SK-N-SH treated with all-trans-retinoic acid at 6 μM for 48 hours (cell line): ENCODE results near the gene OR8B8.

Experiments used
- ATAC-seq: fragments of 200-7000 bp; cut with Tn5 transposase; 3 replicates; pipeline ENCODE4 v1.9.1; 2020; ENCODE audit warnings: mild to moderate bottlenecking, moderate library complexity
- ARNTL ChIP-seq: fragments of 450-650 bp; formaldehyde crosslinking; IDR thresholded peaks from 2 replicates; pipeline ENCODE4 v1.5.0; 2020; ENCODE audit warnings: low read depth, mild to moderate bottlenecking, moderate library complexity, borderline replicate concordance
- BACH2 ChIP-seq: fragments of 250-450 bp; sonication (Bioruptor Pico); IDR thresholded peaks from 2 replicates; pipeline ENCODE4 v1.9.0; 2021; ENCODE audit warnings: mild to moderate bottlenecking, borderline replicate concordance
- CSDC2 ChIP-seq: fragments of 250-450 bp; sonication (Bioruptor Pico); IDR thresholded peaks from 2 replicates; pipeline ENCODE4 v1.5.0; 2020; ENCODE audit warnings: mild to moderate bottlenecking, moderate library complexity
- ESRRG ChIP-seq: fragments of 250-450 bp; sonication (Bioruptor Pico); IDR thresholded peaks from 2 replicates; pipeline ENCODE4 v1.6.1; 2021; ENCODE audit warnings: mild to moderate bottlenecking
- GLIS3 ChIP-seq: fragments of 250-450 bp; sonication (Bioruptor Pico); IDR thresholded peaks from 2 replicates; pipeline ENCODE4 v1.5.0; 2020; ENCODE audit warnings: mild to moderate bottlenecking, moderate library complexity
- ISL1 ChIP-seq: fragments of 250-450 bp; sonication (Bioruptor Pico); IDR thresholded peaks from 2 replicates; pipeline ENCODE4 v2.1.2; 2022; ENCODE audit warnings: mild to moderate bottlenecking, moderate library complexity
- OSR1 ChIP-seq: fragments of 250-450 bp; sonication (Bioruptor Pico); IDR thresholded peaks from 2 replicates; pipeline ENCODE4 v1.8.0; 2022; ENCODE audit warnings: moderate library complexity, mild to moderate bottlenecking, inconsistent platforms
- PPARA ChIP-seq: fragments of 250-450 bp; sonication (Bioruptor Pico); IDR thresholded peaks from 2 replicates; pipeline ENCODE4 v1.5.0; 2020; ENCODE audit warnings: mild to moderate bottlenecking, borderline replicate concordance
- RARB ChIP-seq: fragments of 250-450 bp; sonication (Bioruptor Pico); IDR thresholded peaks from 2 replicates; pipeline ENCODE4 v1.8.0; 2021; ENCODE audit warnings: mild to moderate bottlenecking, moderate library complexity
- SNAI2 ChIP-seq: fragments of 250-450 bp; sonication (Bioruptor Pico); IDR thresholded peaks from 2 replicates; pipeline ENCODE4 v1.5.0; 2020; ENCODE audit warnings: mild to moderate bottlenecking, moderate library complexity
- TCF4 ChIP-seq: fragments of 250-450 bp; sonication (Bioruptor Pico); IDR thresholded peaks from 2 replicates; pipeline ENCODE4 v1.8.0; 2021; ENCODE audit warnings: mild to moderate bottlenecking, moderate library complexity, borderline replicate concordance
- TOX ChIP-seq: fragments of 250-450 bp; sonication (Bioruptor Pico); IDR thresholded peaks from 2 replicates; pipeline ENCODE4 v1.8.0; 2021; ENCODE audit warnings: mild to moderate bottlenecking, moderate library complexity, borderline replicate concordance
- ZC3H10 ChIP-seq: fragments of 250-450 bp; sonication (Bioruptor Pico); IDR thresholded peaks from 2 replicates; pipeline ENCODE4 v1.5.1; 2021; ENCODE audit warnings: mild to moderate bottlenecking, moderate library complexity
- ZFP3 ChIP-seq: fragments of 250-450 bp; sonication (Bioruptor Pico); IDR thresholded peaks from 2 replicates; pipeline ENCODE4 v1.5.0; 2020; ENCODE audit warnings: mild to moderate bottlenecking, moderate library complexity
- ZFP30 ChIP-seq: fragments of 450-650 bp; formaldehyde crosslinking; IDR thresholded peaks from 2 replicates; pipeline ENCODE4 v1.5.0; 2022; ENCODE audit warnings: mild to moderate bottlenecking, moderate library complexity
- ZNF565 ChIP-seq: fragments of 450-650 bp; formaldehyde crosslinking; conservative IDR thresholded peaks from 2 replicates; pipeline ENCODE4 v1.5.0; 2020; ENCODE audit warnings: low read depth, mild to moderate bottlenecking, moderate library complexity
- ZNF70 ChIP-seq: fragments of 450-650 bp; formaldehyde crosslinking; IDR thresholded peaks from 2 replicates; pipeline ENCODE4 v1.5.0; 2020; ENCODE audit warnings: mild to moderate bottlenecking, moderate library complexity
- ZNF8 ChIP-seq: fragments of 450-650 bp; formaldehyde crosslinking; IDR thresholded peaks from 2 replicates; pipeline ENCODE4 v1.5.0; 2020; ENCODE audit warnings: mild to moderate bottlenecking, moderate library complexity
- TF ChIP-seq, protein P1 (sequence below): fragments of 250-450 bp; sonication (Bioruptor Pico); IDR thresholded peaks from 2 replicates; pipeline ENCODE4 v1.8.0; 2021; ENCODE audit warnings: low read depth, mild to moderate bottlenecking, moderate library complexity, borderline replicate concordance
- TF ChIP-seq, protein P2 (sequence below): fragments of 250-450 bp; sonication (Bioruptor Pico); IDR thresholded peaks from 2 replicates; pipeline ENCODE4 v1.5.0; 2020; ENCODE audit warnings: mild to moderate bottlenecking, moderate library complexity
- TF ChIP-seq, protein P3 (sequence below): fragments of 250-450 bp; sonication (Bioruptor Pico); IDR thresholded peaks from 2 replicates; pipeline ENCODE4 v1.5.1; 2020; ENCODE audit warnings: low read depth, mild to moderate bottlenecking, moderate library complexity
- TF ChIP-seq, protein P4 (sequence below): fragments of 250-450 bp; sonication (Bioruptor Pico); IDR thresholded peaks from 2 replicates; pipeline ENCODE4 v1.8.0; 2020; ENCODE audit warnings: mild to moderate bottlenecking, moderate library complexity, borderline replicate concordance
- TF ChIP-seq, protein P5 (sequence below): fragments of 250-450 bp; sonication (Bioruptor Pico); IDR thresholded peaks from 2 replicates; pipeline ENCODE4 v1.5.1; 2021; ENCODE audit warnings: mild to moderate bottlenecking, moderate library complexity

The OR8B8 gene

DNA sequence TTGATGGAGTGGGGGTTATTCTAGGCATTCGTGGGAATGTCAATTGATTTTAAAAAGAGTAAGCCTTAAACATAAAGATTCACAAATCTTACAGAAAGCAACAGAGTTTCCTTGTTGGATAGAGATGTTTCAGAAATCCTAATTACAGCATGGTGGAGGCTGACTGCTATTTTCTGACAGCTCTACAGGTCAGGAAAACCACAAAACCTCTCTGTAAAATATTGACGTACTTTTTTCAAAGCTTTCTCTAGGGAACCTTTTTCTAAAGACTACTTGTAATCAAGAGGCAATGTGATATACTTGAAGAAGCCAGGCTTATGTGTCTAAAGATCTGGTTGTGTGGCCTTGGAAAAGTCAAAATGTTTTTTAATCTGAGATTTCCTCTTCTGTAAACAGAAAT, 9.1 kb upstream of the OR8B8 start:
- ATAC-seq, result no peak
- no peak for TF ChIP-seq ZNF8 (CRISPR knock-in tag)
- no peak for TF ChIP-seq RARB
- TF ChIP-seq ZFP30 (CRISPR knock-in tag), result no peak
- TF ChIP-seq, protein P1, sequence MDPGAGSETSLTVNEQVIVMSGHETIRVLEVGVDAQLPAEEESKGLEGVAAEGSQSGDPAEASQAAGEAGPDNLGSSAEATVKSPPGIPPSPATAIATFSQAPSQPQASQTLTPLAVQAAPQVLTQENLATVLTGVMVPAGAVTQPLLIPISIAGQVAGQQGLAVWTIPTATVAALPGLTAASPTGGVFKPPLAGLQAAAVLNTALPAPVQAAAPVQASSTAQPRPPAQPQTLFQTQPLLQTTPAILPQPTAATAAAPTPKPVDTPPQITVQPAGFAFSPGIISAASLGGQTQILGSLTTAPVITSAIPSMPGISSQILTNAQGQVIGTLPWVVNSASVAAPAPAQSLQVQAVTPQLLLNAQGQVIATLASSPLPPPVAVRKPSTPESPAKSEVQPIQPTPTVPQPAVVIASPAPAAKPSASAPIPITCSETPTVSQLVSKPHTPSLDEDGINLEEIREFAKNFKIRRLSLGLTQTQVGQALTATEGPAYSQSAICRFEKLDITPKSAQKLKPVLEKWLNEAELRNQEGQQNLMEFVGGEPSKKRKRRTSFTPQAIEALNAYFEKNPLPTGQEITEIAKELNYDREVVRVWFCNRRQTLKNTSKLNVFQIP (CRISPR knock-in tag), result no peak
- TF ChIP-seq, protein P2, sequence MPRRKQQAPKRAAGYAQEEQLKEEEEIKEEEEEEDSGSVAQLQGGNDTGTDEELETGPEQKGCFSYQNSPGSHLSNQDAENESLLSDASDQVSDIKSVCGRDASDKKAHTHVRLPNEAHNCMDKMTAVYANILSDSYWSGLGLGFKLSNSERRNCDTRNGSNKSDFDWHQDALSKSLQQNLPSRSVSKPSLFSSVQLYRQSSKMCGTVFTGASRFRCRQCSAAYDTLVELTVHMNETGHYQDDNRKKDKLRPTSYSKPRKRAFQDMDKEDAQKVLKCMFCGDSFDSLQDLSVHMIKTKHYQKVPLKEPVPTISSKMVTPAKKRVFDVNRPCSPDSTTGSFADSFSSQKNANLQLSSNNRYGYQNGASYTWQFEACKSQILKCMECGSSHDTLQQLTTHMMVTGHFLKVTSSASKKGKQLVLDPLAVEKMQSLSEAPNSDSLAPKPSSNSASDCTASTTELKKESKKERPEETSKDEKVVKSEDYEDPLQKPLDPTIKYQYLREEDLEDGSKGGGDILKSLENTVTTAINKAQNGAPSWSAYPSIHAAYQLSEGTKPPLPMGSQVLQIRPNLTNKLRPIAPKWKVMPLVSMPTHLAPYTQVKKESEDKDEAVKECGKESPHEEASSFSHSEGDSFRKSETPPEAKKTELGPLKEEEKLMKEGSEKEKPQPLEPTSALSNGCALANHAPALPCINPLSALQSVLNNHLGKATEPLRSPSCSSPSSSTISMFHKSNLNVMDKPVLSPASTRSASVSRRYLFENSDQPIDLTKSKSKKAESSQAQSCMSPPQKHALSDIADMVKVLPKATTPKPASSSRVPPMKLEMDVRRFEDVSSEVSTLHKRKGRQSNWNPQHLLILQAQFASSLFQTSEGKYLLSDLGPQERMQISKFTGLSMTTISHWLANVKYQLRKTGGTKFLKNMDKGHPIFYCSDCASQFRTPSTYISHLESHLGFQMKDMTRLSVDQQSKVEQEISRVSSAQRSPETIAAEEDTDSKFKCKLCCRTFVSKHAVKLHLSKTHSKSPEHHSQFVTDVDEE (CRISPR knock-in tag), result no peak
- no peak for TF ChIP-seq ZFP3 (CRISPR knock-in tag)
- TF ChIP-seq ZC3H10 (CRISPR knock-in tag), result no peak
- TF ChIP-seq SNAI2 (CRISPR knock-in tag), result no peak
- no peak for TF ChIP-seq OSR1 (CRISPR knock-in tag)
- no peak for TF ChIP-seq TOX (CRISPR knock-in tag)
- no peak for TF ChIP-seq PPARA (CRISPR knock-in tag)
- no peak for TF ChIP-seq BACH2 (CRISPR knock-in tag)
- TF ChIP-seq ZNF70 (CRISPR knock-in tag), result no peak
- no peak for TF ChIP-seq ZNF565
- TF ChIP-seq, protein P3, sequence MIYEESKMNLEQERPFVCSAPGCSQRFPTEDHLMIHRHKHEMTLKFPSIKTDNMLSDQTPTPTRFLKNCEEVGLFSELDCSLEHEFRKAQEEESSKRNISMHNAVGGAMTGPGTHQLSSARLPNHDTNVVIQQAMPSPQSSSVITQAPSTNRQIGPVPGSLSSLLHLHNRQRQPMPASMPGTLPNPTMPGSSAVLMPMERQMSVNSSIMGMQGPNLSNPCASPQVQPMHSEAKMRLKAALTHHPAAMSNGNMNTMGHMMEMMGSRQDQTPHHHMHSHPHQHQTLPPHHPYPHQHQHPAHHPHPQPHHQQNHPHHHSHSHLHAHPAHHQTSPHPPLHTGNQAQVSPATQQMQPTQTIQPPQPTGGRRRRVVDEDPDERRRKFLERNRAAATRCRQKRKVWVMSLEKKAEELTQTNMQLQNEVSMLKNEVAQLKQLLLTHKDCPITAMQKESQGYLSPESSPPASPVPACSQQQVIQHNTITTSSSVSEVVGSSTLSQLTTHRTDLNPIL (CRISPR knock-in tag), result no peak
- no peak for TF ChIP-seq ESRRG

DNA sequence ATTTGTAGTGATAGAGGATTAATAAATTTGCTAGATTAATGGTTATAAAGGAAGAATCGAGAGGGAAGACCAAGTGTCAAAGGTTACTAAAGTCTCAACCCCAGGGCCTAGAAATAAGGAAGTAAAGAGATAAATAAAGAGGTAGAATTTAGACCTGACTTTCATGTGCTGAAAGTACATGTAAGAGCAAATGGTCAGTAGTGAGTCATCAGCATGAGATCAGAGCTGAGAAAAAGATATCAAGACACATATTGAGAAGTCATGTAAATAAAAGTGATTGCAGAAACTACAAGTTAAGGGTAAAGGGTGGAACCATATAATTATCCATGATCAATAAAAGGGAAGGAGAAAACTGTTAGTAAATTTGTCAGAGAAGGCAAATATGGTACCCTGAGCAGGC, 1.4 kb upstream of the OR8B8 start:
- no peak for ATAC-seq
- TF ChIP-seq ISL1, result no peak
- no peak for TF ChIP-seq TCF4
- TF ChIP-seq GLIS3 (CRISPR knock-in tag), result no peak
- TF ChIP-seq, protein P4, sequence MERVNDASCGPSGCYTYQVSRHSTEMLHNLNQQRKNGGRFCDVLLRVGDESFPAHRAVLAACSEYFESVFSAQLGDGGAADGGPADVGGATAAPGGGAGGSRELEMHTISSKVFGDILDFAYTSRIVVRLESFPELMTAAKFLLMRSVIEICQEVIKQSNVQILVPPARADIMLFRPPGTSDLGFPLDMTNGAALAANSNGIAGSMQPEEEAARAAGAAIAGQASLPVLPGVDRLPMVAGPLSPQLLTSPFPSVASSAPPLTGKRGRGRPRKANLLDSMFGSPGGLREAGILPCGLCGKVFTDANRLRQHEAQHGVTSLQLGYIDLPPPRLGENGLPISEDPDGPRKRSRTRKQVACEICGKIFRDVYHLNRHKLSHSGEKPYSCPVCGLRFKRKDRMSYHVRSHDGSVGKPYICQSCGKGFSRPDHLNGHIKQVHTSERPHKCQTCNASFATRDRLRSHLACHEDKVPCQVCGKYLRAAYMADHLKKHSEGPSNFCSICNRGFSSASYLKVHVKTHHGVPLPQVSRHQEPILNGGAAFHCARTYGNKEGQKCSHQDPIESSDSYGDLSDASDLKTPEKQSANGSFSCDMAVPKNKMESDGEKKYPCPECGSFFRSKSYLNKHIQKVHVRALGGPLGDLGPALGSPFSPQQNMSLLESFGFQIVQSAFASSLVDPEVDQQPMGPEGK, result no peak

DNA sequence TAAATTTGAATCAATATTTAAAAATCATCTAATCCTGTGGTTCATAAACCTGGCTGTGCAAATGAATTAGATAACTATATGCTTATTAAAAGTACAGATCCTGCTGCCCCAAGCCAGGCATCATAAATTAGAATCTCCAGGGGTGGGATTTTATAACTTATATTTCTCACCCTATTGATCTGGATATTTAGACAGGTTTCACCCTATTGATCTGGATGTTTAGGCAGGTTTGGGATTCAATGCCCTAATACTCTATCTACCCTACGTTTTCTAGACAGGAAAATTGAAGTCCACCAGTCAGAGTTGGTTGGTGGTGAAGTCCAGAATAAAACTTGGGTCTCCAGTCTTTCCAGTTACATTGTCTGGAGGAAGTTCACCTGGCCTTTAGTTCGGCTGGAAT, 2.6 kb downstream of the OR8B8 start:
- no peak for ATAC-seq
- TF ChIP-seq, protein P5, sequence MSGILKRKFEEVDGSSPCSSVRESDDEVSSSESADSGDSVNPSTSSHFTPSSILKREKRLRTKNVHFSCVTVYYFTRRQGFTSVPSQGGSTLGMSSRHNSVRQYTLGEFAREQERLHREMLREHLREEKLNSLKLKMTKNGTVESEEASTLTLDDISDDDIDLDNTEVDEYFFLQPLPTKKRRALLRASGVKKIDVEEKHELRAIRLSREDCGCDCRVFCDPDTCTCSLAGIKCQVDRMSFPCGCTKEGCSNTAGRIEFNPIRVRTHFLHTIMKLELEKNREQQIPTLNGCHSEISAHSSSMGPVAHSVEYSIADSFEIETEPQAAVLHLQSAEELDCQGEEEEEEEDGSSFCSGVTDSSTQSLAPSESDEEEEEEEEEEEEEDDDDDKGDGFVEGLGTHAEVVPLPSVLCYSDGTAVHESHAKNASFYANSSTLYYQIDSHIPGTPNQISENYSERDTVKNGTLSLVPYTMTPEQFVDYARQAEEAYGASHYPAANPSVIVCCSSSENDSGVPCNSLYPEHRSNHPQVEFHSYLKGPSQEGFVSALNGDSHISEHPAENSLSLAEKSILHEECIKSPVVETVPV, result no peak
- no peak for TF ChIP-seq ZNF8 (CRISPR knock-in tag)
- TF ChIP-seq, protein P3 (CRISPR knock-in tag), result no peak
- no peak for TF ChIP-seq TOX (CRISPR knock-in tag)
- no peak for TF ChIP-seq OSR1 (CRISPR knock-in tag)
- TF ChIP-seq BACH2 (CRISPR knock-in tag), result no peak
- TF ChIP-seq PPARA (CRISPR knock-in tag), result no peak
- no peak for TF ChIP-seq ESRRG
- no peak for TF ChIP-seq RARB
- no peak for TF ChIP-seq ZNF565
- TF ChIP-seq, protein P2 (CRISPR knock-in tag), result no peak
- TF ChIP-seq, protein P1 (CRISPR knock-in tag), result no peak
- no peak for TF ChIP-seq CSDC2 (CRISPR knock-in tag)
- no peak for TF ChIP-seq ZFP30 (CRISPR knock-in tag)
- no peak for TF ChIP-seq ARNTL
- TF ChIP-seq ZNF70 (CRISPR knock-in tag), result no peak
